ENCODE results near the gene SCYGR4.

SCYGR4 gene

DNA sequence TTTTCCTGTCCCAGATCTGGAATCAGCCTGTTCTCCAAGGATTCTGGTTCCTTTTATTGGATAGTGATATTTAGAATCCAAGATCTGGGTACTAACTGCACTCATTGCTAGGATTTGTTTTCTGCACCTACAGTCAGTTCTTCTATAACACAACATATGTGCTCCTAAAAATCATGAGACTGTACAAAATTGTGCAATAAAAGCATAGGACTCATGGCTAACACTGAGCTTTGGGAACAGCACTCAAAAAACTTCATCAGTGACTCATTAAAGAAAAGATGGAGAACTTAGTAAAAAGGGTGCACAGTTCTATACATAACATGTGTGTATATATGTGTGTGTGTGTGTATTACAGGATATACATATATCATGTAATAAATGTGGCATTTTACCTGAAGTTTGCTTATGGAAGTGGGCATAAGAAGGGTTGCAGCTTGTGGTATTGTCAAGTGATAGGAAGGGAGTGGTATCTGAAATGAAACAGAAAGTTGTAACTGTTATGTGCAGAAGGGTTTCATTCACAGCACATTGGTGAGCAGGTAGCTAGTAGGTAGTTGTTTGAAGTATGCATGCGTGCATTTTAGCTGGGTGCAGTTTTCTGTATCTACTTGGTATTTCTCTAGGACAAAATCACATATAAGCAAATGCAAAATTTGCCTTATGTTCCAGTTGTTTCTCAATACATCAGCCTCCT is 24.5 kb upstream of the SCYGR4 start:
- Histone ChIP-seq H3K36me3 (ENCODE audit: insufficient read depth, low read length) (no peaks in the 10 kb centered on the region), H3K9ac (ENCODE audit: low read depth, low read length, poor library complexity, severe bottlenecking) (no peak overlapping the region), H3K4me2 (ENCODE audit: low read depth, low read length, poor library complexity, severe bottlenecking) (no peak overlapping the region), H2AFZ (ENCODE audit: low read length) (no peak overlapping the region), H3K9me3 (ENCODE audit: insufficient read depth, low read depth, low read length) (no peaks in the 10 kb centered on the region), H3K4me1 (ENCODE audit: insufficient read depth, low read length, poor library complexity, severe bottlenecking) (no peaks in the 10 kb centered on the region), H3F3A (ENCODE audit: low read depth) (no peaks in the 10 kb centered on the region), H3K9me2 (replicated peaks; ENCODE audit: low read depth, low read length) (no peaks in the 10 kb centered on the region), H3K27me3 (ENCODE audit: insufficient read depth, low read length, poor library complexity, severe bottlenecking) (no peaks in the 10 kb centered on the region), H3K4me3 (ENCODE audit: low read length, poor library complexity, severe bottlenecking) (no peak overlapping the region), H3K79me2 (ENCODE audit: insufficient read depth, low read length) (no peaks in the 10 kb centered on the region), H4K20me1 (ENCODE audit: insufficient read depth, low read length, poor library complexity, severe bottlenecking) (no peaks in the 10 kb centered on the region)
- TF ChIP-seq CTCF (conservative IDR thresholded peaks at IDR 0.05; ENCODE audit: low read length), result no peak
- TF ChIP-seq EZH2phosphoT487 (IDR thresholded peaks at IDR 0.05; ENCODE audit: borderline replicate concordance), result no peak

- TF ChIP-seq CTCF (conservative IDR thresholded peaks at IDR 0.05; ENCODE audit: low read length) (no peak), EZH2phosphoT487 (IDR thresholded peaks at IDR 0.05; ENCODE audit: borderline replicate concordance) (no peak)
- H3K4me3 ChIP-seq (ENCODE audit: low read length, poor library complexity, severe bottlenecking), result no peak overlapping the region
- no peaks in the 10 kb centered on the region for H3K27me3 ChIP-seq (ENCODE audit: insufficient read depth, low read length, poor library complexity, severe bottlenecking)
- H3K9me2 ChIP-seq (replicated peaks; ENCODE audit: low read depth, low read length), result no peaks in the 10 kb centered on the region
- H3K4me1 ChIP-seq (ENCODE audit: insufficient read depth, low read length, poor library complexity, severe bottlenecking), result no peaks in the 10 kb centered on the region
- H3F3A ChIP-seq (ENCODE audit: low read depth), result no peaks in the 10 kb centered on the region
- H4K20me1 ChIP-seq (ENCODE audit: insufficient read depth, low read length, poor library complexity, severe bottlenecking), result no peaks in the 10 kb centered on the region
- no peak overlapping the region for H3K4me2 ChIP-seq (ENCODE audit: low read depth, low read length, poor library complexity, severe bottlenecking)
- no peaks in the 10 kb centered on the region for H3K9me3 ChIP-seq (ENCODE audit: insufficient read depth, low read depth, low read length)
- no peaks in the 10 kb centered on the region for H3K36me3 ChIP-seq (ENCODE audit: insufficient read depth, low read length)
- no peak overlapping the region for H3K9ac ChIP-seq (ENCODE audit: low read depth, low read length, poor library complexity, severe bottlenecking)
- H3K79me2 ChIP-seq (ENCODE audit: insufficient read depth, low read length), result no peaks in the 10 kb centered on the region
- no peak overlapping the region for H2AFZ ChIP-seq (ENCODE audit: low read length)
These were observed 21.5 kb upstream of the SCYGR4 start for GRCh38 chr2:227595797-227596196.

- no peaks in the 10 kb centered on the region for H3F3A ChIP-seq (ENCODE audit: low read depth)
- H3K4me2 ChIP-seq (ENCODE audit: low read depth, low read length, poor library complexity, severe bottlenecking), result no peak overlapping the region
- no peak overlapping the region for H2AFZ ChIP-seq (ENCODE audit: low read length)
- no peaks in the 10 kb centered on the region for H3K9me2 ChIP-seq (replicated peaks; ENCODE audit: low read depth, low read length)
- no peaks in the 10 kb centered on the region for H3K4me1 ChIP-seq (ENCODE audit: insufficient read depth, low read length, poor library complexity, severe bottlenecking)
- no peak for TF ChIP-seq CTCF (conservative IDR thresholded peaks at IDR 0.05; ENCODE audit: low read length)
- TF ChIP-seq EZH2phosphoT487 (IDR thresholded peaks at IDR 0.05; ENCODE audit: borderline replicate concordance), result no peak
- no peaks in the 10 kb centered on the region for H3K27me3 ChIP-seq (ENCODE audit: insufficient read depth, low read length, poor library complexity, severe bottlenecking)
- no peak overlapping the region for H3K4me3 ChIP-seq (ENCODE audit: low read length, poor library complexity, severe bottlenecking)
- H4K20me1 ChIP-seq (ENCODE audit: insufficient read depth, low read length, poor library complexity, severe bottlenecking), result no peaks in the 10 kb centered on the region
- H3K9ac ChIP-seq (ENCODE audit: low read depth, low read length, poor library complexity, severe bottlenecking), result no peak overlapping the region
- no peaks in the 10 kb centered on the region for H3K9me3 ChIP-seq (ENCODE audit: insufficient read depth, low read depth, low read length)
- H3K36me3 ChIP-seq (ENCODE audit: insufficient read depth, low read length), result no peaks in the 10 kb centered on the region
- H3K79me2 ChIP-seq (ENCODE audit: insufficient read depth, low read length), result no peaks in the 10 kb centered on the region
These were observed 20.3 kb upstream of the SCYGR4 start for GRCh38 chr2:227597036-227597435.
